Hepatocyte (in vitro differentiated cells): ENCODE measurements around the gene KIAA1614. TPM values are rescaled to one million over a fixed set of nuclear protein-coding genes. Genes with fewer than 3 reads are reported as not detected.
"Not testable (repeated sequence)": the region's sequence is repeated elsewhere in the genome, so short reads cannot be mapped to it uniquely, and the experiment has no call there.

Experiments used
- DNase-seq: peaks from one replicate; pipeline ENCODE4 v3.0.0-alpha.2; 2016; ENCODE audit warnings: low spot score
- H2AFZ ChIP-seq: fragments of 200-600 bp; sonication (generic); 2 replicates; pipeline ENCODE4 v1.6.0; 2016; ENCODE audit warnings: antibody characterized with exemption, mild to moderate bottlenecking
- H3K27ac ChIP-seq: fragments of 200-600 bp; sonication (generic); 2 replicates; pipeline ENCODE4 v1.5.1; 2016; ENCODE audit warnings: mild to moderate bottlenecking
- H3K27me3 ChIP-seq: fragments of 200-600 bp; sonication (generic); 2 replicates; pipeline ENCODE4 v1.6.1; 2016
- H3K36me3 ChIP-seq: fragments of 200-600 bp; sonication (generic); replicated peaks from 2 replicates; pipeline ENCODE4 v1.5.1; 2016; ENCODE audit warnings: low read depth; ENCODE audit not compliant: insufficient read depth
- H3K4me1 ChIP-seq: fragments of 200-600 bp; sonication (generic); 2 replicates; pipeline ENCODE4 v1.5.1; 2016; ENCODE audit warnings: mild to moderate bottlenecking, moderate library complexity; ENCODE audit not compliant: insufficient read depth
- H3K4me2 ChIP-seq: fragments of 200-600 bp; sonication (generic); 2 replicates; pipeline ENCODE4 v1.6.0; 2016
- H3K4me3 ChIP-seq: fragments of 200-600 bp; sonication (generic); 2 replicates; pipeline ENCODE4 v1.5.1; 2016; ENCODE audit warnings: mild to moderate bottlenecking
- H3K79me2 ChIP-seq: fragments of 200-600 bp; sonication (generic); 2 replicates; pipeline ENCODE4 v1.6.0; 2017; ENCODE audit warnings: mild to moderate bottlenecking
- H3K9me2 ChIP-seq: fragments of 200-600 bp; sonication (generic); replicated peaks from 2 replicates; pipeline ENCODE4 v1.6.0; 2017; ENCODE audit warnings: mild to moderate bottlenecking; ENCODE audit not compliant: insufficient read depth
- H3K9me3 ChIP-seq: fragments of 200-600 bp; sonication (generic); 2 replicates; pipeline ENCODE4 v1.5.1; 2016; ENCODE audit warnings: low read depth, mild to moderate bottlenecking
- H4K20me1 ChIP-seq: fragments of 200-600 bp; sonication (generic); 2 replicates; pipeline ENCODE4 v1.6.0; 2016; ENCODE audit warnings: mild to moderate bottlenecking; ENCODE audit not compliant: insufficient read depth, poor library complexity, severe bottlenecking
- EZH2 ChIP-seq: fragments of 200-600 bp; sonication (generic); IDR thresholded peaks from 2 replicates; pipeline ENCODE4 v1.6.1; 2016; ENCODE audit warnings: antibody characterized with exemption, mild to moderate bottlenecking, borderline replicate concordance
- EZH2phosphoT487 ChIP-seq: fragments of 200-600 bp; sonication (generic); IDR thresholded peaks from one replicate; pipeline ENCODE4 v1.6.1; 2018; ENCODE audit warnings: antibody characterized with exemption, mild to moderate bottlenecking, low read depth, moderate library complexity; ENCODE audit not compliant: unreplicated experiment, severe bottlenecking
- WGBS: methylation state at CpG from one replicate; pipeline ENCODE4 v1.1.6; 2016; ENCODE audit warnings: low lambda C conversion rate; ENCODE audit errors: missing lambda C conversion rate; 5-methylcytosine and 5-hydroxymethylcytosine counted together
- polyA plus RNA-seq: library from polyadenylated mRNA; unstranded; fragments of >200 nt; fragmentation: Nextera tagmentation; extraction: Ambion mirVana; gene quantifications from 2 replicates; pipeline ENCODE4 v1.2.1, GENCODE V29; 2016
- total RNA-seq: library from RNA; depleted of rRNA; stranded (reverse); fragments of >200 nt; gene quantifications from 2 replicates; pipeline ENCODE4 v1.2.3, GENCODE V29; 2014
- TF ChIP-seq, protein P1 (sequence below): fragments of 200-600 bp; sonication (generic); IDR thresholded peaks from 2 replicates; pipeline ENCODE4 v1.5.1; 2016; ENCODE audit warnings: antibody characterized with exemption, mild to moderate bottlenecking; ENCODE audit not compliant: poor library complexity

Gene KIAA1614
- total and polyA plus RNA-seq, 2 experiments from 2014 or later, result 2.5 to 2.6 TPM

DNA sequence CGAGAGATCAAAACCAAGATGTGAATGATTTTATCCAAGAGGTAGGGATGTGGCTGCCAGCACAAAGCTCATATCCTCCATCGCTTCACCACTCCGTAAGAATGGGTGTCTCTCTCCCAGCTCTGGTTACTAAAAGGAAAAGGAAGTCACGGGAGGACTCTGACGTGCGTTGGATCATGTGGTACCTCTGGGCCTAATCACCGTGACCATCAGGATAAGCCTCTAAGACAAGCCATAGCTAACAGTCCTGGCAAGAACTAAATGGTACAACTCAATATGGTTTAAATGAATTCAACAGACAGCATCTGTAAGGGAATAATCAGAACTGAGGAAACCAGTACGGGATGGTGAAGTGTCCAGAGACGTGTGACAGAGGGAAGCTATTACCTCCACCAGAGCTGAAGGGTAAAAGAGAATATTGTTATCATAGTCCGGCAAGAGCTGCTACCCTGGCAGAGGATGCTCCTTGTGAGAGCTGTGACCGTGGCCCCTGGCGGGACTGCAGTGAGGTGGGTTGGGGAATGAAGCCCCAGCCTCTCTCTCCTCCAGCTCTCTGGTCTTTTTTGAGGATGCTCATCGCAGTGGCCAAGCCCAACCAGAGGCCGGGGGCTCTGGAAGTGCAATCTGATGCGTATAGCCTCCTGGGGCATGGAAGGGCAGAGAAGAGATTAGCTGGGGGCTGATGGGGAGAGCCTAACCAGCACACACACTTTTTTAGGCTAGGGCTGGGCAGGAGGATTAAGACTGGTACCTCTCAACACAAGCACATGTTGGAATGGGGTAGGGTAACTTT lies 54.2 kb downstream of the KIAA1614 start:
- H3K9me2 ChIP-seq, result no peaks in the 10 kb centered on the region
- no peaks in the 10 kb centered on the region for H3K36me3 ChIP-seq
- H3K4me1 ChIP-seq, result no peaks in the 10 kb centered on the region
- no peak for DNase-seq
- no peak overlapping the region for H3K27ac ChIP-seq
- H2AFZ ChIP-seq, result no peak overlapping the region
- no peak overlapping the region for H3K4me2 ChIP-seq
- no peaks in the 10 kb centered on the region for H3K9me3 ChIP-seq
- no peak for TF ChIP-seq EZH2phosphoT487
- TF ChIP-seq, protein P1, sequence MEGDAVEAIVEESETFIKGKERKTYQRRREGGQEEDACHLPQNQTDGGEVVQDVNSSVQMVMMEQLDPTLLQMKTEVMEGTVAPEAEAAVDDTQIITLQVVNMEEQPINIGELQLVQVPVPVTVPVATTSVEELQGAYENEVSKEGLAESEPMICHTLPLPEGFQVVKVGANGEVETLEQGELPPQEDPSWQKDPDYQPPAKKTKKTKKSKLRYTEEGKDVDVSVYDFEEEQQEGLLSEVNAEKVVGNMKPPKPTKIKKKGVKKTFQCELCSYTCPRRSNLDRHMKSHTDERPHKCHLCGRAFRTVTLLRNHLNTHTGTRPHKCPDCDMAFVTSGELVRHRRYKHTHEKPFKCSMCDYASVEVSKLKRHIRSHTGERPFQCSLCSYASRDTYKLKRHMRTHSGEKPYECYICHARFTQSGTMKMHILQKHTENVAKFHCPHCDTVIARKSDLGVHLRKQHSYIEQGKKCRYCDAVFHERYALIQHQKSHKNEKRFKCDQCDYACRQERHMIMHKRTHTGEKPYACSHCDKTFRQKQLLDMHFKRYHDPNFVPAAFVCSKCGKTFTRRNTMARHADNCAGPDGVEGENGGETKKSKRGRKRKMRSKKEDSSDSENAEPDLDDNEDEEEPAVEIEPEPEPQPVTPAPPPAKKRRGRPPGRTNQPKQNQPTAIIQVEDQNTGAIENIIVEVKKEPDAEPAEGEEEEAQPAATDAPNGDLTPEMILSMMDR, result no peak
- no peak for TF ChIP-seq EZH2
- no peak overlapping the region for H3K4me3 ChIP-seq
- peaks cover 4% of the 10 kb centered on the region for H4K20me1 ChIP-seq
- no peaks in the 10 kb centered on the region for H3K27me3 ChIP-seq
- 79% methylated on average over 15 of the region's 15 CpGs for WGBS
- H3K79me2 ChIP-seq, result no peaks in the 10 kb centered on the region

DNA sequence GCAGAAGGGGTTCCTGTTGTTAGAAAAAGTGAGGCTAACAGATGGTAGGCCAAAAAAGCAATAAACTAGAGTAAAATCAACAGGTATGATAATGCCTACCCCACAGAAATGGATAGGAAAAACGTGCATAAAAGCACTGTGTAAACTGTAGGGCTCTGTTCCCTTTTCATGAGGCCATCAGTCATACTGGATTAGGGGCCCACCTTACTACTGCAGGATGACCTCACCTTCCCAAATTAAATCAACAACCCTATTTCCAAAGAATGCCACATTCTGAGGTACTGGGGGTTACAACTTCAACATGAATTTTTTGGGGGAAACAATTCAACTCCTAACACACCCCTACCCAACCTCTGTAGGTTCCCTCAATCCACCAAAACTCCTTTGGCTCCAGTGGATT lies 54.9 kb downstream of the KIAA1614 start:
- TF ChIP-seq, protein P1, result no peak
- TF ChIP-seq EZH2, result no peak
- TF ChIP-seq EZH2phosphoT487, result no peak
- no peak overlapping the region for H3K4me3 ChIP-seq
- no peak overlapping the region for H2AFZ ChIP-seq
- H4K20me1 ChIP-seq, result peaks cover 4% of the 10 kb centered on the region
- no peaks in the 10 kb centered on the region for H3K9me3 ChIP-seq
- DNase-seq, result no peak
- no peaks in the 10 kb centered on the region for H3K9me2 ChIP-seq
- H3K36me3 ChIP-seq, result no peaks in the 10 kb centered on the region
- WGBS, result 70% methylated on average over 1 of the region's 1 CpG
- no peaks in the 10 kb centered on the region for H3K4me1 ChIP-seq
- no peak overlapping the region for H3K4me2 ChIP-seq
- H3K27ac ChIP-seq, result no peak overlapping the region
- no peaks in the 10 kb centered on the region for H3K79me2 ChIP-seq
- H3K27me3 ChIP-seq, result no peaks in the 10 kb centered on the region

DNA sequence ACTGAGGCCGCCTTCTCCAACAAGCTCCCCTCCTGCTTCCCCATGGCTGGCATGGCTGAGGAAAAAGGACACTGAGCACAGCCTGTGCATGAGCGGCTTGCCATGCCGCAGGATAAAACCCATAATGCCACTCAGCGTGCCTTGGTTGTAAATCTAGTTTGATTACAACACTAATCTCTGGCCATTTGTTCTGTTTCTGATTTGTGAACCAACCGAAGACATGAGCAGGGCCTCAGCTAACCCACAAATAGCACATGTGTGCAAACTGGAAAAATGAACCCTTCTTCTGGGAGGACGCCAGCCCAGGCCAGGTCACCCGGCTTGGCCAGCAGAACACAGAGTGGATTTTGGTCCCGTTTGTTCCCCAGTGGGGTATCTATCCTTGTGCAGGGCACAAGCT lies 56.1 kb downstream of the KIAA1614 start:
- H4K20me1 ChIP-seq, H3K79me2 ChIP-seq: not testable (repeated sequence)

DNA sequence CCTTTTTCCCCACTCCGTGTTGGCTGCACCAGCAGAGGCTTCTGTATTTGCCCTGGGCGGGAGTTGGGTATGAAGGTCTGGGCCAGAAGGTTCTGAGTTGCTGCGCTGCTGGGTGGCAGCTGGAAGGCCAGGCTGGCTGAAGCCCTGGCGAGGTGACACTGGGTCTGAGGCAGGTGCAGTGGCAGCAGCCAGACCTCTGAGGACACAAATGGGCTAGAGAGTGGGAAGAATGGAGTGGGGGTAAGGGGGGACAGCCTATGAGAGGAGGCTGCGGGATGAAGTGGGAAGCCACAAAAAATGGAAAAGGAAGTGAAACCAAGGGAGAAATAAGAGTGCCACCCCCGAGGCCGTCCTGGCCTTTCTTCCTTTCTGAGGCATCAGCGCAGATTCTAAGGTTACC lies 56.7 kb downstream of the KIAA1614 start:
- 90% methylated on average over 8 of the region's 8 CpGs for WGBS
- no peak for DNase-seq

More for the DNA sequence above, 56.1 kb downstream of the KIAA1614 start:
- H3K9me2 ChIP-seq, H3K4me2 ChIP-seq, H3K9me3 ChIP-seq, H3K36me3 ChIP-seq, H3K27me3 ChIP-seq, H3K4me3 ChIP-seq, H3K27ac ChIP-seq, H3K4me1 ChIP-seq, DNase-seq, H2AFZ ChIP-seq: not testable (repeated sequence)
- WGBS, result 97% methylated on average over 8 of the region's 8 CpGs

More for the DNA sequence above, 56.7 kb downstream of the KIAA1614 start:
- Histone ChIP-seq H3K4me1 (peaks cover 11% of the 10 kb centered on the region), H2AFZ (no peak overlapping the region), H3K27me3 (no peaks in the 10 kb centered on the region), H3K9me2 (no peaks in the 10 kb centered on the region), H4K20me1 (peaks cover 4% of the 10 kb centered on the region), H3K4me3 (no peak overlapping the region), H3K9me3 (no peaks in the 10 kb centered on the region), H3K4me2 (no peak overlapping the region), H3K36me3 (no peaks in the 10 kb centered on the region), H3K27ac (no peak overlapping the region), H3K79me2 (no peaks in the 10 kb centered on the region)
- TF ChIP-seq EZH2phosphoT487, result no peak
- TF ChIP-seq, protein P1, result no peak
- TF ChIP-seq EZH2, result no peak
